Adipocyte (in vitro differentiated cells): ENCODE measurements around the gene TMEM128.
"Not testable (repeated sequence)": the region's sequence is repeated elsewhere in the genome, so short reads cannot be mapped to it uniquely, and the experiment has no call there.

Experiments used
- DNase-seq: peaks from one replicate; pipeline ENCODE4 v3.0.0-alpha.2; 2015; ENCODE audit warnings: low read depth
- H3K27me3 ChIP-seq: replicated peaks from 2 replicates; pipeline ENCODE4 v1.7.0; 2013; ENCODE audit warnings: mild to moderate bottlenecking, low read length, moderate library complexity; ENCODE audit not compliant: control insufficient read depth, insufficient read depth
- H3K36me3 ChIP-seq: 2 replicates; pipeline ENCODE4 v1.7.0; 2013; ENCODE audit warnings: low read length, mild to moderate bottlenecking, moderate library complexity; ENCODE audit not compliant: control insufficient read depth, insufficient read depth, severe bottlenecking
- H3K4me1 ChIP-seq: 2 replicates; pipeline ENCODE4 v1.7.0; 2013; ENCODE audit warnings: mild to moderate bottlenecking, low read length, moderate library complexity; ENCODE audit not compliant: control insufficient read depth, insufficient read depth
- H3K4me3 ChIP-seq: 2 replicates; pipeline ENCODE4 v1.7.0; 2013; ENCODE audit warnings: mild to moderate bottlenecking, low read length, moderate library complexity
- H3K9ac ChIP-seq: 2 replicates; pipeline ENCODE4 v1.7.0; 2013; ENCODE audit warnings: mild to moderate bottlenecking, low read length, moderate library complexity
- H3K9me3 ChIP-seq: 2 replicates; pipeline ENCODE4 v1.7.0; 2013; ENCODE audit warnings: mild to moderate bottlenecking, low read length, moderate library complexity; ENCODE audit not compliant: control insufficient read depth

TMEM128 gene

DNA sequence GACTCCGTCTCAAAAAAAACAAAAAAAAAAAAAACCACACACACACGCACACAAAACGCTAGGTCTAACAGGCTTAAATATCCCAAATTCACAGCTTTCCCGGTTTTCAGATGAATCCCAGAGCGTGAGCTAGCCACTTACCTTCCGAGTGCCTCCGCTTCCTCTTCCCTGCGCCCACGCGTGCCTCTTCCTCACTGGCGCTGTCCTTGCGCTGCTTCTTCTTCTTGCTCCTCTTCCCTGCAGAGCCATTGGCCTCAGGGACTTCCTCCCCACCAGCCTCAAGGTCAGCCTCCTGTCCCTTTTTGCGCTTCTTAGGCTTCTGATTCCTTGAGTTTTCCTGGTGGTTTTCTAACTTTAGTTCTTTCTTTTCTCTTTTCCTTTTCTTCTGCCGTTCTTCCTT is 26.2 kb upstream of the TMEM128 start:
- no peaks in the 10 kb centered on the region for H3K27me3 ChIP-seq
- no peak overlapping the region for H3K4me3 ChIP-seq
- H3K36me3 ChIP-seq: peaks cover 80% of the 10 kb centered on the region
- no peaks in the 10 kb centered on the region for H3K9me3 ChIP-seq
- no peaks in the 10 kb centered on the region for H3K4me1 ChIP-seq
- no peak for DNase-seq
- H3K9ac ChIP-seq: no peak overlapping the region

DNA sequence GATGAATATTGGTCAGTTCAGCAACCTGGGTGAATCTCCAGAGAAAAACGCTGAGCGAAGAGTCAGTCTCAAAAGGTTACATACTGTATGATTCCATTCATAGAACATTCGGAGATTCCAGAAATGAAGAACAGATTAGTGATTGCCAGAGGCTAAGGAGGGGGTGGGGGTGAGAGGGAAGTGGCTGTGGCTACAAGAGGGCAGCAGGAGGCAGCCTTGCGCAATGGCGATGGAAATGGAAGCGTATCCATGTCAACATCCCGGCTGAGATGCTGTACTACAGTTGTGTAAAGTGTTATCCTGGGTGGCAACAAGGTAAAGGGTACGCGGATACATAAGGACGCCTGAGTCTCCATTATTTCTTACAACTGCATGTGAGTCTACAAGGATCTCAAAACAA is 23.9 kb upstream of the TMEM128 start:
- no peaks in the 10 kb centered on the region for H3K9me3 ChIP-seq
- no peak for DNase-seq
- peaks cover 79% of the 10 kb centered on the region for H3K36me3 ChIP-seq

DNA sequence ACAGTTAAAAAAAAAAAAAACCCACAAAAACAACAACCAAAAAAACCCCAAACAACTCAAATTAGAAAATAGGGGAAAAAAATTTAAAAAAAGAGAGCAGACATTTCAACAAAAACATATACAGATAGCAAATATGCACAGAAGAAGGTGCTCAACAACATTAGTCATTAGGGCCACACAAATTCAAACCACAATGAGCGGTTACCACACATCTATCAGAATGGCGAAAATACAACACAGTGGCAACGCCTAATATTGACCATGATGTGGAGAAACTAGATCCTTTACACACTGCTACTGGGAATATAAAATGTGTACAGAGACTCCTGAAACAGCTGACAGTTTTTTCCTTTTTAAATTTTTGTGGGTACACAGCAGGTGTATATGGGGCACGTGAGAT is 22.5 kb upstream of the TMEM128 start:
- Histone ChIP-seq H3K9me3 (no peaks in the 10 kb centered on the region), H3K36me3 (peaks cover 79% of the 10 kb centered on the region), H3K27me3 (no peaks in the 10 kb centered on the region), H3K4me1 (no peaks in the 10 kb centered on the region), H3K9ac (no peak overlapping the region), H3K4me3 (no peak overlapping the region)
- DNase-seq: no peak

More for the DNA sequence above, 23.9 kb upstream of the TMEM128 start:
- Histone ChIP-seq H3K9ac (no peak overlapping the region), H3K27me3 (no peaks in the 10 kb centered on the region), H3K4me1 (no peaks in the 10 kb centered on the region), H3K4me3 (no peak overlapping the region)

DNA sequence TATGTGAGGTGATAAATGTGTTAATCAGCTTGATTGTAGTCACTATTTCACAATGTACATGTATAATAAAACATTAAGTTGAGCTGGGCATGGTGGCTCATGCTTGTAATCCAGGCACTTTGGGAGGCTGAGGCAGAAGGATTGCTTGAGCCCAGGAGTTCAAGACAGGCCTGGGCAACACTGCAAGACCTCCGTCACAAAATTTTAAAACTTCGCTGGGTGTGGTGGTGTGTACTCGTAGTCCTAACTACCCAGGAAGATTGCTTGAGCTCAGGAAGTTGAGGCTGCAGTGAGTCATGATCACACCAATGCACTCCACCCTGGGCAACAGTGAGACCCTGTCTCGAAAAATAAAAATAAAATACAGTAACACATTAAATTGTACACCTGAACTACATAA is 21.8 kb upstream of the TMEM128 start:
- Histone ChIP-seq H3K4me1 (no peaks in the 10 kb centered on the region), H3K36me3 (peaks cover 72% of the 10 kb centered on the region)

DNA sequence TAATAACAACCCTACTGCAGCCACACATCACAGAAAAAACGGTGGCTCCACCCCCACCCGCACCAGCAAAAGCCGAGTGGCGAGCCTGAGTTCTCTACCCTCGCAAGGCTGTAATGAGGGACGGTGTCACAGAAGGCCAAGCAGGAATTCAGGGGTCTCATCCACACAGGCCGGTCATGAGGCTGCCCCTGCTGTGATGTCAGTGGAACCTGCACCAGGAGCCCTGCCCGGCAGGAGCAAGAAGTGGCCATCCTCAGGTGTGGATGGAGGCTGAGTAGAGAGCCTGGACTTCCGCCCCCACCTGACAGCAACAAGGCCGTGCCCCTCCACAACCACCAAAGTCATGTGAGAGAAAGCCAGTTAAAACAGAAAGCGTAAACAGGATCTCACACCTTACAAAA is 21.3 kb upstream of the TMEM128 start:
- no peak overlapping the region for H3K4me3 ChIP-seq
- no peaks in the 10 kb centered on the region for H3K27me3 ChIP-seq
- H3K4me1 ChIP-seq: no peaks in the 10 kb centered on the region
- no peak for DNase-seq
- H3K9ac ChIP-seq: no peak overlapping the region
- peaks cover 67% of the 10 kb centered on the region for H3K36me3 ChIP-seq
- no peaks in the 10 kb centered on the region for H3K9me3 ChIP-seq

More for the DNA sequence above, 21.8 kb upstream of the TMEM128 start:
- Histone ChIP-seq H3K9ac (no peak overlapping the region), H3K27me3 (no peaks in the 10 kb centered on the region), H3K4me3 (no peak overlapping the region), H3K9me3 (no peaks in the 10 kb centered on the region)
- no peak for DNase-seq

DNA sequence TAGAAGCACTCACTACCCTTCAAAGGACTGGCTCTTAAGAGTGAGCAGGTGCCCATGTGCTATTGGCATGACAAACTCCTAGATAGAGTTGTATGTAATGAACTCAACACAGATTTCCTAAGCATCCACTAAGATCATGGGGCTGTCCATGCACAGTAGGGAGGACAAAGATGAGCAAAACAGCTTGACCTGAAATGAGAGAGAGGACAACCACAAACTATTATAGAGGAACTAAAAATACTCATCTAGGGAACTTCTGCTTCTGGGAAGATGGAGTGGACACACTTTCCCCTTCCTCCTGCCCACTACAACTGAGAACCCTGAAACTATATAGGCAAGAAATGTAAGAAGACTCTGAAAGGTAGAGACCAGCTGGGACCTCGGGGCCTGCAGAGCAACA is 20.8 kb upstream of the TMEM128 start:
- H3K9ac ChIP-seq: no peak overlapping the region
- H3K9me3 ChIP-seq: no peaks in the 10 kb centered on the region
- no peaks in the 10 kb centered on the region for H3K4me1 ChIP-seq
- H3K36me3 ChIP-seq: peaks cover 62% of the 10 kb centered on the region
- H3K4me3 ChIP-seq: no peak overlapping the region
- DNase-seq: no peak
- no peaks in the 10 kb centered on the region for H3K27me3 ChIP-seq

DNA sequence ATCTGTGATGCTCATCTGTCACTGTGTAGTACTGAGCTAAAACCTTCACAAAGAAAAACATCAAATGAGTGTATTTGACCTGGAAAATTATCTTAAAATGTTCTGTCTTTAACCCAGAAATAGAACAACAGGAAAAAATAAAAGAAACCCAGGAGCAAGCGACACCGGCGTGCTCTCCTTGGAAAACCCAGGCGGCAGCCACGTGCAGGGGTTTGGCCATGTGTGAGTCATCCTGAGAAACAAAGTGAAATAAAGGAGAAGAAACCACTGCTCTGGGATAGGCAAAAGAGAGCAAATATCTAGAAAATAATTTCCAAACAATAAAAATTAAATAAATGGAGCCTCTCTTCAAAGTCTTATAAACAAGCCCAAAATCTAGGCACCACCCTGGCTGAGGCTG is 20.0 kb upstream of the TMEM128 start:
- no peak for DNase-seq
- H3K4me3 ChIP-seq: no peak overlapping the region
- peaks cover 54% of the 10 kb centered on the region for H3K36me3 ChIP-seq

DNA sequence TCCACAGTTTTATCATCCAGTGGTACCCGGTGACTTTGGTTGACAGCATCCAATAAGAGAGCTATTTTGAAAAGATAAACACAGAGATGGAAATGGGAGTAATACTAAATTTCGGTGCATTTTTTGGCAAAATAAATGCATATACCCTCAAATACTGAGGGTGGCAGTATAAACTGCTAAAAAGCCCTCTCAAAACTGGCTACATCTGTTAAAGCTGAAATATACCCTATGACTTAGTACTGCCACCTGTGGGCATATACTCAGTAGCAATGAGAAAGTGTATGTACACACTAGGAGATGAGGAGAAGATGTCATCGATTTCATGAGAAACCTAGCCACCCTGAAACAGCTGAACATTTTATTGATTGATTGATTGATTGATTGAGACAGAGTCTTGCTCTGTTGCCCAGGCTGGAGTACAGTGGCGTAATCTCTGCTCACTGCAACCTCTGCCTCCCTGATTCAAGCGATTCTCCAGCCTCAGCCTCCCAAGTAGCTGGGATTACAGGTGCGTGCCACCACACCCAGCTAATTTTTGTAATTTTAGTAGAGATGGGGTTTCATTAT is 12.2 kb upstream of the TMEM128 start:
- peaks cover 7% of the 10 kb centered on the region for H3K4me1 ChIP-seq
- no peaks in the 10 kb centered on the region for H3K36me3 ChIP-seq
- peak; percentile 72 for DNase-seq
- H3K9me3 ChIP-seq: no peaks in the 10 kb centered on the region
- H3K4me3 ChIP-seq: peak overlapping the region; percentile 33
- peaks cover 24% of the 10 kb centered on the region for H3K27me3 ChIP-seq
- H3K9ac ChIP-seq: peak overlapping the region; percentile 24

More for the DNA sequence above, 20.0 kb upstream of the TMEM128 start:
- no peaks in the 10 kb centered on the region for H3K27me3 ChIP-seq
- no peaks in the 10 kb centered on the region for H3K4me1 ChIP-seq
- no peak overlapping the region for H3K9ac ChIP-seq
- no peaks in the 10 kb centered on the region for H3K9me3 ChIP-seq

DNA sequence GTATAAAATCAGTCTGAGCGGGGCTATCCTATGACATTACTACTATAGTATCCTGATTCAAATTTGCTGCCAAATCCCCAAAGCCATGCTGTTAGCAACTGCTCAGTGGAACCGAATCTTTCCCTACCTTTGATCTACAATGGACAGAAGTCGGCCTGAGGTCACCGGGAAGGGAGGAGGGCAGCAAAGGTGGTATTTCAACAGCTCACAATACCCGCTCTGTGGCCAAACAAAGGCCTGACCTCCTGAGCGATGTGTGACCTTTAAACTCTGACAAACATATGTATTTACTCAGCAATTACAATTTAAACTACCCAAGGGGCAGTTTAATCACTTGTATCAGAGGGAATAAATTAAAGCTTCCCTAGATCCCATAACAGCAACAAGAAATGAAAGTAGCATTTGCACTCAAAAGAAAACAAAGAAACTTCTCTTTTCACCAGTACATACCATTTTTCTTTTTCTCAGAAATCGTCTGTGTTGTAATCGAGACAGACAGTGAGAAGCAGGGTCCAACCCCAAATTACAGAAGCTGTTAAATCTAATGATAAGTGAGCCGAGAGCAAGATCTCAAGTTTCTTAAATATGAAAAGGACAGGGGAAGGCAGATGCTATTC is 11.6 kb upstream of the TMEM128 start:
- H3K4me3 ChIP-seq: peak overlapping the region; percentile 33
- H3K27me3 ChIP-seq: peaks cover 30% of the 10 kb centered on the region
- no peaks in the 10 kb centered on the region for H3K36me3 ChIP-seq
- DNase-seq: peak; percentile 17
- H3K4me1 ChIP-seq: peaks cover 7% of the 10 kb centered on the region
- no peaks in the 10 kb centered on the region for H3K9me3 ChIP-seq
- H3K9ac ChIP-seq: peak overlapping the region; percentile 24

DNA sequence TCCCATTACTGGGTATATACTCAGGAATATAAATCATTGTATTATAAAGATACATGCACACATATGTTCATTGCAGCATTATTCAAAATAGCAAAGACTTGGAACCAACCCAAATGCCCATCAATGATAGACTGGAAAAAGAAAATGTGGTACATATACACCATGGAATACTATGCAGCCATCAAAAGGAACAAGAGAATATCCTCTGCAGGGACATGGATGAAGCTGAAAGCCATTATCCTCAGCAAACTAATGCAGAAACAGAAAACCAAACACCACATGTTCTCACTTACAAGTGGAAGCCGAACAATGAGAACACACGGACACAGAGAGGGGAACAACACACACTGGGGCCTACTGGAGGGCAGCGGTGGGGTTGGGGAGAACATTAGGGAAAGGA is 9.7 kb upstream of the TMEM128 start:
- not testable (repeated sequence) for H3K4me3 ChIP-seq, H3K9ac ChIP-seq, H3K4me1 ChIP-seq, H3K36me3 ChIP-seq, H3K9me3 ChIP-seq, DNase-seq
- H3K27me3 ChIP-seq: peaks cover 37% of the 10 kb centered on the region

DNA sequence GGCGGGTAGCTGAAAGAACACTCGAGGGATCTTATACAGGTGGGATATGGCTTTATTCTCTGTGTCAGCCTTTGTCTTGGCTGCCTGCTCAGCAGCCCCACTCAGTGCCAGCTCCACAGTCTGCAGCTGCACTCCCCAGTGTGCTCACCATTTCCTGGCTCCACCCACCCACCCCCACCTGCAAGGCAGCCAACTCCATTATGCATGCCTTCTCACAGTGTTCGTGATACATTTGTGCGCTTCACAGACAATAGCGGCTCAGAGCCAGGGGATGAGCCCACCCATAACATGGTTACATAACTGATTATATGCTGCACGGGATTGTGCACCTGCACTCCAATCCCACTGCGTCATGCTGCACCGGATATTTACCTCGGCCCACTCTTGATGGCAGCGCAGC is 8.8 kb upstream of the TMEM128 start:
- H3K4me1 ChIP-seq: peaks cover 7% of the 10 kb centered on the region
- H3K36me3 ChIP-seq: no peaks in the 10 kb centered on the region
- H3K9me3 ChIP-seq: no peaks in the 10 kb centered on the region
- H3K9ac ChIP-seq: no peak overlapping the region
- DNase-seq: no peak
- H3K4me3 ChIP-seq: no peak overlapping the region
- H3K27me3 ChIP-seq: peaks cover 37% of the 10 kb centered on the region

DNA sequence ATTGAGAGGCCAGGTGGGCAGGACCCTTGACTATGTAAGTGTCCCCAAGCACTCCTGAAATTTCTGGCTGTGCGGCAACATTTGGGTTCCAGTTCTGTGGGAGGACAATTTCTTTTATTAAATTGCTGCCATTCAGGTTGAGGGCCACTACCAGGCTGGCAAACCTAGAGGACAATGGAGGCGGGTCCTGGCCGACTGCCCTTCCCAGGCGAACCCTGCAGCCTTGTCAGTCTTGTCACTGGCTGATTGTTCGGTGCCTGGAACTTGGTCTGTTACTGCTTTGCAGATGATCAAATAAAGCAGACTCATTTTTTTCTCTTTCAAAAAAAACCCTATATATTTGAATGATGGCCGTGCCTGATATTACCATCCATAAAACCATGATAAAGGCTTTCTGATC is 6.6 kb upstream of the TMEM128 start:
- Histone ChIP-seq H3K9ac (no peak overlapping the region), H3K4me1 (peaks cover 5% of the 10 kb centered on the region), H3K27me3 (peaks cover 36% of the 10 kb centered on the region), H3K4me3 (no peak overlapping the region), H3K36me3 (no peaks in the 10 kb centered on the region), H3K9me3 (no peaks in the 10 kb centered on the region)
- no peak for DNase-seq
